IPS-NIHi7 (cell line): ENCODE results near the gene RAB8B.
A peak's percentile ranks its signal among the peaks of the same experiment; 100 is the strongest.

Experiments
- DNase-seq: peaks from one replicate; pipeline ENCODE4 v3.0.0; 2012; ENCODE audit warnings: mixed read lengths; ENCODE audit errors: extremely low spot score

RAB8B gene

GRCh38 chr15:63188926-63189871 is at the start of gene RAB8B:
TSS of gene RAB8B (plus strand) at chr15:63189606. CDS start at chr15:63189625, 19 bp downstream.
- peak; percentile 97 for DNase-seq

GRCh38 chr15:63140936-63141335 is 48.5 kb upstream of the RAB8B start:
- no peak for DNase-seq

GRCh38 chr15:63145426-63145825 is 44.0 kb upstream of the RAB8B start:
- no peak for DNase-seq

GRCh38 chr15:63146684-63147083 is 42.7 kb upstream of the RAB8B start:
- DNase-seq: no peak

- DNase-seq: no peak
Observed at GRCh38 chr15:63151665-63152064, 37.7 kb upstream of the RAB8B start.

- DNase-seq: no peak
Observed at GRCh38 chr15:63155486-63155885, 33.9 kb upstream of the RAB8B start.

- no peak for DNase-seq
Observed at GRCh38 chr15:63156086-63156710, 33.2 kb upstream of the RAB8B start.

- DNase-seq: peak; percentile 24
Observed at GRCh38 chr15:63156755-63157117, 32.7 kb upstream of the RAB8B start.

- DNase-seq: peak; percentile 95
Observed at GRCh38 chr15:63157118-63157843, 32.1 kb upstream of the RAB8B start, which contains the start of gene RPS27L. TSS of gene RPS27L (minus strand) at chr15:63157477. CDS start at chr15:63157405, 72 bp downstream.

GRCh38 chr15:63157891-63158431 is 31.4 kb upstream of the RAB8B start:
- DNase-seq: peak; percentile 64

GRCh38 chr15:63160638-63161037 is 28.8 kb upstream of the RAB8B start:
- DNase-seq: no peak

- no peak for DNase-seq
Observed at GRCh38 chr15:63163217-63163616, 26.2 kb upstream of the RAB8B start.

- no peak for DNase-seq
Observed at GRCh38 chr15:63165166-63165859, 24.1 kb upstream of the RAB8B start.

- DNase-seq: no peak
Observed at GRCh38 chr15:63166219-63166618, 23.2 kb upstream of the RAB8B start.

- no peak for DNase-seq
Observed at GRCh38 chr15:63169788-63170187, 19.6 kb upstream of the RAB8B start.

- DNase-seq: no peak
Observed at GRCh38 chr15:63172376-63172775, 17.0 kb upstream of the RAB8B start.

- peak; percentile 26 for DNase-seq
Observed at GRCh38 chr15:63172851-63173451, 16.5 kb upstream of the RAB8B start.

GRCh38 chr15:63176302-63176701 is 13.1 kb upstream of the RAB8B start:
- DNase-seq: no peak

GRCh38 chr15:63178034-63178433 is 11.4 kb upstream of the RAB8B start:
- DNase-seq: peak; percentile 46

- DNase-seq: no peak
Observed at GRCh38 chr15:63180746-63181145, 8.7 kb upstream of the RAB8B start.

- DNase-seq: no peak
Observed at GRCh38 chr15:63181648-63182047, 7.8 kb upstream of the RAB8B start.
